Endothelial cell of umbilical vein (primary cell): Measurements from ENCODE around the gene SORCS3. TPM values are rescaled to one million over a fixed set of nuclear protein-coding genes. Genes with fewer than 3 reads are reported as not detected.

ENCODE experiments used
- BruUV-seq: library from RNA; stranded (reverse); fragments of 400-500 nt; replicated peaks from 2 replicates; lab custom pipeline; 2021; lab: Mats Ljungman, UMichigan
- CTCF ChIA-PET: fragments of 300-600, 350-600 bp; sonication (Branson Sonifier 250); formaldehyde crosslinking; loops from one replicate; lab custom pipeline; 2021; ENCODE audit warnings: antibody characterized with exemption, inconsistent platforms; lab: Charles Lee
- POLR2A ChIA-PET: fragments of 300-600, 350-600 bp; sonication (Branson Sonifier 250); formaldehyde crosslinking; loops from one replicate; lab custom pipeline; 2021; ENCODE audit warnings: antibody characterized with exemption, inconsistent platforms; lab: Charles Lee
- DNase-seq: peaks from one replicate; pipeline ENCODE4 v3.0.0-alpha.2; 2011; ENCODE audit warnings: low read depth, low spot score
- FAIRE-seq: peaks from 2 replicates; lab custom pipeline; 2011; peaks lifted over from hg19 to GRCh38; lab: Jason Lieb, UNC
- H2AFZ ChIP-seq: 2 replicates; pipeline ENCODE4 v1.6.0; 2012; ENCODE audit warnings: low read depth, low read length, control low read depth, inconsistent platforms
- H3K27ac ChIP-seq: 2 replicates; pipeline ENCODE4 v1.5.1; 2011; ENCODE audit warnings: low read depth, mild to moderate bottlenecking, control low read depth, low read length, moderate library complexity; ENCODE audit not compliant: insufficient read depth
- H3K27me3 ChIP-seq, 2 experiments: 2 replicates each; pipeline versions ENCODE4 v1.6.0 to v1.6.1; 2011; ENCODE audit warnings: low read length in 2 of 2, mixed read lengths in 1 of 2; ENCODE audit not compliant: control insufficient read depth in 2 of 2, insufficient read depth in 2 of 2
- H3K36me3 ChIP-seq, 2 experiments: 2 replicates in 1 of 2; 3 replicates in 1 of 2; pipeline ENCODE4 v1.5.1; 2011; ENCODE audit warnings: low read length in 2 of 2, mild to moderate bottlenecking in 1 of 2, moderate library complexity in 1 of 2; ENCODE audit not compliant: control insufficient read depth in 2 of 2, insufficient read depth in 2 of 2; ENCODE audit errors: extremely low read depth in 1 of 2
- H3K4me1 ChIP-seq: 3 replicates; pipeline ENCODE4 v1.5.1; 2011; ENCODE audit warnings: mild to moderate bottlenecking, low read length; ENCODE audit not compliant: control insufficient read depth, insufficient read depth; ENCODE audit errors: extremely low read depth
- H3K4me2 ChIP-seq: 2 replicates; pipeline ENCODE4 v1.6.1; 2011; ENCODE audit warnings: low read length, control low read depth, mixed read lengths; ENCODE audit not compliant: insufficient read depth
- H3K4me3 ChIP-seq, 3 experiments: fragments of 200-600 bp in 1 of 3; sonication (generic), shearing (Covaris generic) in 1 of 3; replicated peaks in 1 of 3; 2 replicates each; pipeline ENCODE4 v1.5.1; 2011 to 2016; ENCODE audit warnings: control low read depth in 3 of 3, low read length in 3 of 3, mild to moderate bottlenecking in 2 of 3, inconsistent platforms in 1 of 3, low read depth in 1 of 3, moderate library complexity in 1 of 3; ENCODE audit not compliant: insufficient read depth in 1 of 3
- H3K79me2 ChIP-seq: 2 replicates; pipeline ENCODE4 v1.6.0; 2012; ENCODE audit warnings: low read length, inconsistent platforms; ENCODE audit not compliant: control insufficient read depth, insufficient read depth
- H3K9ac ChIP-seq: replicated peaks from 2 replicates; pipeline ENCODE3; 2011; ENCODE audit warnings: low read length, control low read depth; ENCODE audit not compliant: insufficient read depth; ENCODE audit errors: extremely low read depth
- H3K9me1 ChIP-seq: replicated peaks from 3 replicates; pipeline ENCODE4 v1.6.0; 2011; ENCODE audit warnings: mild to moderate bottlenecking, low read length; ENCODE audit not compliant: control insufficient read depth, insufficient read depth; ENCODE audit errors: extremely low read depth
- H3K9me3 ChIP-seq: replicated peaks from 2 replicates; pipeline ENCODE4 v1.5.1; 2012; ENCODE audit warnings: low read length, inconsistent platforms; ENCODE audit not compliant: control insufficient read depth, insufficient read depth
- H4K20me1 ChIP-seq: replicated peaks from 2 replicates; pipeline ENCODE3; 2011; ENCODE audit warnings: mild to moderate bottlenecking, low read length; ENCODE audit not compliant: control insufficient read depth, insufficient read depth; ENCODE audit errors: extremely low read depth
- CTCF ChIP-seq, 2 donors: IDR thresholded peaks; 1 replicate in 1 of 2; 2 replicates in 1 of 2; pipeline ENCODE4 v1.5.1; 2011; ENCODE audit warnings: low read length in 2 of 2, mild to moderate bottlenecking in 2 of 2, moderate library complexity in 2 of 2, control low read depth in 1 of 2, inconsistent platforms in 1 of 2, low read depth in 1 of 2; ENCODE audit not compliant: insufficient read depth in 1 of 2; ENCODE audit errors: extremely low read depth in 1 of 2
- EZH2 ChIP-seq: IDR thresholded peaks from 2 replicates; pipeline ENCODE4 v1.6.1; 2012; ENCODE audit warnings: borderline replicate concordance, low read depth, mild to moderate bottlenecking, moderate library complexity, low read length, inconsistent platforms; ENCODE audit not compliant: severe bottlenecking
- FOS ChIP-seq: IDR thresholded peaks from 2 replicates; pipeline ENCODE4 v1.6.1; 2011; ENCODE audit warnings: mild to moderate bottlenecking, low read length, moderate library complexity, borderline replicate concordance; ENCODE audit not compliant: insufficient read depth
- GATA2 ChIP-seq: IDR thresholded peaks from 2 replicates; pipeline ENCODE4 v1.7.0; 2011; ENCODE audit warnings: low read depth, mild to moderate bottlenecking, moderate library complexity, mixed read lengths, low read length; ENCODE audit not compliant: insufficient read length, insufficient read depth
- JUN ChIP-seq: IDR thresholded peaks from 2 replicates; pipeline ENCODE4 v1.6.1; 2011; ENCODE audit warnings: borderline replicate concordance, low read depth; ENCODE audit not compliant: insufficient read length, insufficient read depth
- MAX ChIP-seq: IDR thresholded peaks from 2 replicates; pipeline ENCODE4 v1.6.1; 2011; ENCODE audit not compliant: insufficient read depth, insufficient read length
- MYC ChIP-seq: IDR thresholded peaks from one replicate; pipeline ENCODE4 v1.6.1; 2011; ENCODE audit warnings: mild to moderate bottlenecking, low read depth, low read length
- POLR2A ChIP-seq: IDR thresholded peaks from 2 replicates; pipeline ENCODE4 v1.6.1; 2012; ENCODE audit warnings: low read depth, mild to moderate bottlenecking, control low read depth, low read length
- POLR2AphosphoS5 ChIP-seq: IDR thresholded peaks from 2 replicates; pipeline ENCODE4 v1.6.1; 2012; ENCODE audit warnings: low read depth, mild to moderate bottlenecking, control low read depth, low read length, moderate library complexity; ENCODE audit not compliant: insufficient read depth
- dilution Hi-C: fragments of 300-500 bp; cut with MboI; formaldehyde crosslinking; loops from one replicate; pipeline ENCODE4 v1.15.0; 2019; ENCODE audit warnings: low sequenced_read_pairs; ENCODE audit not compliant: extremely low pct_ligation_motif_present
- intact Hi-C: fragments of 100-400 bp; cut with micrococcal nuclease; formaldehyde crosslinking; loops from one replicate; pipeline ENCODE4 v1.10.0; 2022
- polyA plus RNA-seq, 4 experiments: library from polyadenylated mRNA; depleted of rRNA in 3 of 4; stranded (reverse) in 3 of 4; unstranded in 1 of 4; fragments of >200 nt; gene quantifications; 2 replicates each; pipeline versions ENCODE4 v1.2.1 to v1.2.3, GENCODE V29; 2011 to 2012; ENCODE audit warnings: missing spikeins in 1 of 4
- total RNA-seq: library from RNA; stranded (reverse); gene quantifications from 2 replicates; pipeline ENCODE4 v1.2.3, GENCODE V29; 2021

The SORCS3 gene
- total and polyA plus RNA-seq, 2 donors (not counting 3 experiments of a cell fraction or from before 2014, with no cell fraction given), result not detected

GRCh38 chr10:104659809-104660208 is 18.7 kb downstream of the SORCS3 start:
- Histone ChIP-seq H3K9ac (no peak overlapping the region), H3K4me1 (no peaks in the 10 kb centered on the region), H4K20me1 (no peaks in the 10 kb centered on the region), H3K79me2 (no peaks in the 10 kb centered on the region), H3K4me3 (no peak overlapping the region), H2AFZ (no peak overlapping the region), H3K9me1 (no peaks in the 10 kb centered on the region), H3K27me3 (no peaks in the 10 kb centered on the region), H3K36me3 (no peaks in the 10 kb centered on the region), H3K9me3 (no peaks in the 10 kb centered on the region), H3K4me2 (no peak overlapping the region), H3K27ac (no peak overlapping the region)
- FAIRE-seq (no peak), DNase-seq (no peak)
- BruUV-seq, result no TSS peak
- dilution Hi-C loops (no loop called here), intact Hi-C loops (no loop called here)
- TF ChIP-seq FOS, result no peak
- TF ChIP-seq POLR2A, result no peak
- no peak for TF ChIP-seq CTCF (IDR thresholded peaks at IDR 0.05; ENCODE audit: extremely low read depth in 1 of 2, insufficient read depth in 1 of 2, low read depth in 1 of 2, low read length in 2 of 2)
- no peak for TF ChIP-seq MYC
- no peak for TF ChIP-seq EZH2
- TF ChIP-seq POLR2AphosphoS5, result no peak
- TF ChIP-seq GATA2, result no peak
- TF ChIP-seq JUN, result no peak
- TF ChIP-seq MAX, result no peak
- ChIA-PET POLR2A (no interaction called here), CTCF (no interaction called here)
